Measurements from ENCODE around the gene EGFR.

Gene EGFR

GRCh38 chr7:55178292-55178862 lies 159.6 kb downstream of the EGFR start:
- DNase-seq, result no peak

GRCh38 chr7:55178863-55179773 lies 160.3 kb downstream of the EGFR start:
- DNase-seq, result no peak

- no peak for DNase-seq
These were observed 161.3 kb downstream of the EGFR start for GRCh38 chr7:55179931-55180682.

GRCh38 chr7:55180963-55181542 lies 162.2 kb downstream of the EGFR start:
- DNase-seq, result no peak

GRCh38 chr7:55181762-55182161 lies 162.9 kb downstream of the EGFR start:
- DNase-seq, result peak; percentile 36

GRCh38 chr7:55183897-55184296 lies 165.1 kb downstream of the EGFR start:
- no peak for DNase-seq

- DNase-seq, result no peak
These were observed 166.5 kb downstream of the EGFR start for GRCh38 chr7:55185321-55185802.

GRCh38 chr7:55185941-55186609 lies 167.3 kb downstream of the EGFR start:
- DNase-seq, result no peak

- no peak for DNase-seq
These were observed 169.1 kb downstream of the EGFR start for GRCh38 chr7:55187701-55188491.

GRCh38 chr7:55188590-55189138 lies 169.8 kb downstream of the EGFR start:
- DNase-seq, result no peak

- DNase-seq, result no peak
These were observed 170.4 kb downstream of the EGFR start for GRCh38 chr7:55189146-55189766.

GRCh38 chr7:55189878-55190436 lies 171.1 kb downstream of the EGFR start:
- no peak for DNase-seq

- no peak for DNase-seq
These were observed 171.8 kb downstream of the EGFR start for GRCh38 chr7:55190511-55191160.

GRCh38 chr7:55191161-55191925 lies 172.5 kb downstream of the EGFR start:
- DNase-seq, result no peak

GRCh38 chr7:55191926-55192692 lies 173.3 kb downstream of the EGFR start:
- DNase-seq, result no peak

- DNase-seq, result no peak
These were observed 173.9 kb downstream of the EGFR start for GRCh38 chr7:55192723-55193122.

- DNase-seq, result no peak
These were observed 174.4 kb downstream of the EGFR start for GRCh38 chr7:55193245-55193644.

GRCh38 chr7:55194522-55194921 lies 175.7 kb downstream of the EGFR start:
- DNase-seq, result no peak
